Naive thymus-derived CD4-positive, alpha-beta T cell (primary cell): ENCODE measurements around the gene TMEM38A. TPM values are rescaled to one million over a fixed set of nuclear protein-coding genes. Genes with fewer than 3 reads are reported as not detected.

Source experiments
- ATAC-seq: fragments of 150-1000 bp; cut with Tn5 transposase; 2 replicates; pipeline ENCODE4 v1.10.0; 2021; ENCODE audit warnings: mild to moderate bottlenecking, moderate library complexity
- CTCF ChIA-PET: fragments of 350-600 bp; sonication (Branson Sonifier 250); formaldehyde crosslinking; loops from one replicate; lab custom pipeline; 2021; ENCODE audit warnings: antibody characterized with exemption; lab: Charles Lee
- POLR2A ChIA-PET: fragments of 350-600 bp; sonication (Branson Sonifier 250); formaldehyde crosslinking; loops from one replicate; lab custom pipeline; 2021; ENCODE audit warnings: antibody characterized with exemption, inconsistent platforms; lab: Charles Lee
- DNase-seq, 9 donors: peaks; one replicate each; pipeline versions ENCODE4 v3.0.0 to v3.0.0-alpha.2; 2020 to 2022; ENCODE audit warnings: mixed read lengths in 1 of 9
- H3K27ac ChIP-seq: one replicate; pipeline ENCODE4 v1.7.0; 2013; ENCODE audit warnings: mild to moderate bottlenecking, low read depth, low read length, moderate library complexity
- H3K27me3 ChIP-seq, 2 donors: one replicate each; pipeline ENCODE4 v1.7.0; 2013; ENCODE audit warnings: low read length in 2 of 2, mild to moderate bottlenecking in 2 of 2, moderate library complexity in 2 of 2; ENCODE audit not compliant: control insufficient read depth in 2 of 2, insufficient read depth in 2 of 2
- H3K36me3 ChIP-seq, 3 experiments: 1 replicate in 2 of 3; 2 replicates in 1 of 3; pipeline ENCODE4 v1.7.0; 2013; ENCODE audit warnings: low read length in 3 of 3, mild to moderate bottlenecking in 3 of 3, moderate library complexity in 1 of 3; ENCODE audit not compliant: insufficient read depth in 3 of 3, control insufficient read depth in 2 of 3
- H3K4me1 ChIP-seq, 2 donors: one replicate each; pipeline ENCODE4 v1.7.0; 2013; ENCODE audit warnings: low read length in 2 of 2, mild to moderate bottlenecking in 2 of 2, moderate library complexity in 1 of 2; ENCODE audit not compliant: control insufficient read depth in 2 of 2, insufficient read depth in 2 of 2
- H3K4me3 ChIP-seq: 2 replicates; pipeline ENCODE4 v1.7.0; 2013; ENCODE audit warnings: mild to moderate bottlenecking, low read length
- H3K9me3 ChIP-seq, 3 experiments: 1 replicate in 2 of 3; 2 replicates in 1 of 3; pipeline ENCODE4 v1.7.0; 2013; ENCODE audit warnings: low read length in 3 of 3; ENCODE audit not compliant: control insufficient read depth in 2 of 3
- H3K27ac Mint-ChIP-seq, 9 donors: one replicate each; pipeline ENCODE4 v1.8.0; 2020 to 2022; ENCODE audit warnings: mixed read lengths in 9 of 9, mild to moderate bottlenecking in 8 of 9, moderate library complexity in 5 of 9, inconsistent platforms in 2 of 9
- H3K27me3 Mint-ChIP-seq, 5 donors: one replicate each; pipeline ENCODE4 v1.8.0; 2021 to 2022; ENCODE audit warnings: mixed read lengths in 5 of 5, mild to moderate bottlenecking in 1 of 5
- H3K36me3 Mint-ChIP-seq, 5 donors: one replicate each; pipeline ENCODE4 v1.8.0; 2020 to 2022; ENCODE audit warnings: mixed read lengths in 5 of 5, mild to moderate bottlenecking in 3 of 5, inconsistent platforms in 1 of 5
- H3K4me1 Mint-ChIP-seq, 7 donors: one replicate each; pipeline ENCODE4 v1.8.0; 2020 to 2022; ENCODE audit warnings: mixed read lengths in 7 of 7, mild to moderate bottlenecking in 3 of 7, inconsistent platforms in 1 of 7
- H3K4me3 Mint-ChIP-seq, 10 donors: one replicate each; pipeline ENCODE4 v1.8.0; 2020 to 2022; ENCODE audit warnings: mild to moderate bottlenecking in 10 of 10, mixed read lengths in 10 of 10, moderate library complexity in 6 of 10, inconsistent platforms in 2 of 10
- H3K9me3 Mint-ChIP-seq, 11 donors: one replicate each; pipeline ENCODE4 v1.8.0; 2020 to 2022; ENCODE audit warnings: mixed read lengths in 11 of 11, mild to moderate bottlenecking in 4 of 11, inconsistent platforms in 1 of 11, moderate library complexity in 1 of 11
- intact Hi-C, 2 donors: fragments of 100-400 bp; cut with micrococcal nuclease; formaldehyde crosslinking; loops; one replicate each; pipeline ENCODE4 v1.15.1; 2023
- polyA plus RNA-seq, 2 donors: library from polyadenylated mRNA; unstranded; fragments of 300-500 nt; fragmentation: Illumina TruSeq; gene quantifications; one replicate each; pipeline ENCODE4 v1.2.3, GENCODE V29; 2021
- total RNA-seq, 6 experiments: library from RNA in 5 of 6; stranded (reverse) in 5 of 6; gene quantifications; 1 replicate in 5 of 6; 2 replicates in 1 of 6; pipeline ENCODE4 v1.2.3 and lab custom pipeline; 2021 to 2026

TMEM38A gene
- total and polyA plus RNA-seq, 7 experiments from 2014 or later, result 0.27 to 1.4 (median 0.57) TPM

- no peaks in the 10 kb centered on the region for H3K27me3 ChIP-seq
- ChIA-PET CTCF (no interaction called here), POLR2A (interaction anchor here (0.6 to 4.4 kb wide), 14 partner anchors 32 to 587 kb away, joined by 3 to 40 read pairs (median 4); partner anchors contain the start of genes SMIM7, TMEM38A and USE1)
- Mint-ChIP-seq H3K27ac (peak within 1 kb of the TSS; percentile 88 to 99 (median 98)), H3K36me3 (peaks cover 0 to 21% (median 9%) of the 10 kb centered on the region in 5 donors), H3K9me3 (no peaks in the 10 kb centered on the region), H3K4me3 (peak within 1 kb of the TSS; percentile 92 to 98 (median 97)), H3K27me3 (peaks cover 0 to 1% (median 0%) of the 10 kb centered on the region in 5 donors), H3K4me1 (peaks cover 34 to 49% (median 44%) of the 10 kb centered on the region in 7 donors)
- H3K36me3 ChIP-seq, result peaks cover 0 to 31% (median 0%) of the 10 kb centered on the region in 3 experiments
- peak within 1 kb of the TSS; percentile 92 for H3K4me3 ChIP-seq
- peaks cover 15% of the 10 kb centered on the region in 2 donors for H3K4me1 ChIP-seq
- H3K27ac ChIP-seq, result peak within 1 kb of the TSS; percentile 97
- peak; percentile 97 for ATAC-seq
- peak; percentile 91 to 97 (median 94) for DNase-seq
- H3K9me3 ChIP-seq, result no peaks in the 10 kb centered on the region
- intact Hi-C loops, result loop anchor here (1.0 to 5.0 kb wide), 13 partner anchors 32 to 549 kb away; partner anchors contain the start of genes C19orf44 (in 2 of the 2), CALR3 (in 2 of the 2), CHERP (in 2 of the 2) and HAUS8 (in 2 of the 2)
Observed at GRCh38 chr19:16628183-16628983, 32.6 kb upstream of the TMEM38A start, which contains the start of gene MED26. Gene MED26 (minus strand): TSS chr19:16628204. CDS start chr19:16627943, 261 bp downstream.

- no peaks in the 10 kb centered on the region for H3K9me3 Mint-ChIP-seq
- Histone ChIP-seq H3K27ac (peak overlapping the region; percentile 97), H3K4me3 (peak overlapping the region; percentile 92), H3K4me1 (peaks cover 15% of the 10 kb centered on the region in 2 donors), H3K27me3 (no peaks in the 10 kb centered on the region), H3K36me3 (peaks cover 0 to 35% (median under 1%) of the 10 kb centered on the region in 3 experiments), H3K9me3 (no peaks in the 10 kb centered on the region)
- DNase-seq (peak in 2 of 9 donors; percentile 55 to 64), ATAC-seq (peak; percentile 6)
- peaks cover 31 to 45% (median 39%) of the 10 kb centered on the region in 7 donors for H3K4me1 Mint-ChIP-seq
- ChIA-PET POLR2A (interaction anchor here (0.5 to 4.4 kb wide), 10 partner anchors 19 to 137 kb away, joined by 3 to 40 read pairs (median 4); partner anchors contain the start of genes SMIM7 and TMEM38A), CTCF (interaction anchor here (0.7 to 1.2 kb wide), 2 partner anchors 60 to 124 kb away, joined by 3 to 4 read pairs; no protein-coding TSS in a partner anchor)
- H3K4me3 Mint-ChIP-seq, result peak overlapping the region; percentile 92 to 98 (median 97)
- intact Hi-C loops, result loop anchor here (1.0 to 5.0 kb wide), 13 partner anchors 31 to 550 kb away; partner anchors contain the start of genes C19orf44 (in 2 of the 2), CALR3 (in 2 of the 2), CHERP (in 2 of the 2) and HAUS8 (in 2 of the 2)
- H3K36me3 Mint-ChIP-seq, result peaks cover 0 to 21% (median 9%) of the 10 kb centered on the region in 5 donors
- peak overlapping the region; percentile 88 to 99 (median 98) for H3K27ac Mint-ChIP-seq
- peaks cover 0 to 1% (median 0%) of the 10 kb centered on the region in 5 donors for H3K27me3 Mint-ChIP-seq
Observed at GRCh38 chr19:16628984-16629691, 31.8 kb upstream of the TMEM38A start.

GRCh38 chr19:16631465-16631864, 29.5 kb upstream of the TMEM38A start:
- Histone ChIP-seq H3K4me3 (no peak overlapping the region), H3K27ac (no peak overlapping the region), H3K27me3 (no peaks in the 10 kb centered on the region), H3K9me3 (no peaks in the 10 kb centered on the region), H3K36me3 (peaks cover 0 to 34% (median 3%) of the 10 kb centered on the region in 3 experiments), H3K4me1 (peaks cover 8 to 9% of the 10 kb centered on the region in 2 donors)
- ATAC-seq (no peak), DNase-seq (no peak)
- H3K36me3 Mint-ChIP-seq, result peaks cover 0 to 14% (median 4%) of the 10 kb centered on the region in 5 donors
- H3K27me3 Mint-ChIP-seq, result peaks cover 0 to 1% (median 0%) of the 10 kb centered on the region in 5 donors
- POLR2A ChIA-PET, result interaction anchor here (4.4 kb wide), 1 partner anchor 29 kb away, joined by 40 read pairs; the partner anchor contains the start of genes SMIM7 and TMEM38A
- intact Hi-C loops, result no loop called here
- peak overlapping the region in 3 of 9 donors; percentile 19 to 80 (median 80) for H3K27ac Mint-ChIP-seq
- CTCF ChIA-PET, result no interaction called here
- H3K4me1 Mint-ChIP-seq, result peaks cover 9 to 30% (median 19%) of the 10 kb centered on the region in 7 donors
- H3K9me3 Mint-ChIP-seq, result no peaks in the 10 kb centered on the region
- H3K4me3 Mint-ChIP-seq, result no peak overlapping the region

GRCh38 chr19:16637535-16637934, 23.4 kb upstream of the TMEM38A start:
- no peaks in the 10 kb centered on the region for H3K27me3 Mint-ChIP-seq
- peaks cover 0 to 24% (median 9%) of the 10 kb centered on the region in 5 donors for H3K36me3 Mint-ChIP-seq
- Histone ChIP-seq H3K27ac (no peak overlapping the region), H3K4me1 (no peaks in the 10 kb centered on the region), H3K36me3 (peaks cover 3 to 55% (median 5%) of the 10 kb centered on the region in 3 experiments), H3K4me3 (no peak overlapping the region), H3K27me3 (no peaks in the 10 kb centered on the region), H3K9me3 (no peaks in the 10 kb centered on the region)
- H3K27ac Mint-ChIP-seq, result peak overlapping the region in 4 of 9 donors; percentile 43 to 78 (median 63)
- no peak overlapping the region for H3K4me3 Mint-ChIP-seq
- ChIA-PET CTCF (interaction anchor here (0.6 kb wide), 1 partner anchor 1108 kb away, joined by 3 read pairs; no protein-coding TSS in a partner anchor), POLR2A (interaction anchor here (0.6 kb wide), 1 partner anchor 9 kb away, joined by 3 read pairs; no protein-coding TSS in a partner anchor)
- DNase-seq (no peak), ATAC-seq (no peak)
- peaks cover 7 to 31% (median 26%) of the 10 kb centered on the region in 7 donors for H3K4me1 Mint-ChIP-seq
- intact Hi-C loops, result no loop called here
- H3K9me3 Mint-ChIP-seq, result no peaks in the 10 kb centered on the region

GRCh38 chr19:16638666-16639065, 22.3 kb upstream of the TMEM38A start:
- ChIA-PET POLR2A (interaction anchor here (0.6 to 0.7 kb wide), 2 partner anchors 36 to 39 kb away, joined by 3 to 5 read pairs; no protein-coding TSS in a partner anchor), CTCF (no interaction called here)
- peak overlapping the region in 6 of 9 donors; percentile 18 to 84 (median 64) for H3K27ac Mint-ChIP-seq
- no peaks in the 10 kb centered on the region for H3K9me3 Mint-ChIP-seq
- peak overlapping the region in 1 of 10 donors; percentile 14 for H3K4me3 Mint-ChIP-seq
- no peaks in the 10 kb centered on the region for H3K4me1 ChIP-seq
- peaks cover 7 to 39% (median 35%) of the 10 kb centered on the region in 7 donors for H3K4me1 Mint-ChIP-seq
- H3K36me3 Mint-ChIP-seq, result peaks cover 0 to 29% (median 12%) of the 10 kb centered on the region in 5 donors
- ATAC-seq, result no peak
- no peak for DNase-seq
- H3K4me3 ChIP-seq, result no peak overlapping the region
- H3K9me3 ChIP-seq, result no peaks in the 10 kb centered on the region
- no peaks in the 10 kb centered on the region for H3K27me3 ChIP-seq
- intact Hi-C loops, result no loop called here
- peaks cover 3 to 66% (median 9%) of the 10 kb centered on the region in 3 experiments for H3K36me3 ChIP-seq
- peak overlapping the region; percentile 8 for H3K27ac ChIP-seq
- no peaks in the 10 kb centered on the region for H3K27me3 Mint-ChIP-seq
